ENCODE data around the gene PHLPP1. TPM values are rescaled to one million over a fixed set of nuclear protein-coding genes. Genes with fewer than 3 reads are reported as not detected.
A peak's percentile ranks its signal among the peaks of the same experiment; 100 is the strongest.

Gene PHLPP1
- total RNA-seq, 6 experiments from 2014 or later, result 4.5 to 7.9 (median 5.5) TPM

- H3K4me1 Mint-ChIP-seq (ENCODE audit: low read depth), result peaks cover 31% of the 10 kb centered on the region
- H3K27me3 Mint-ChIP-seq (ENCODE audit: insufficient read depth), result peaks cover 1% of the 10 kb centered on the region; the same call in 1 of the 2 replicates
- peak; percentile 62 for TF ChIP-seq CTCF (IDR thresholded peaks at IDR 0.05)
- H3K4me3 Mint-ChIP-seq, result peak overlapping the region; percentile 54
- DNase-seq, result peak; percentile 24
- peaks cover 16% of the 10 kb centered on the region for H3K36me3 Mint-ChIP-seq (ENCODE audit: low read depth)
- no peak overlapping the region for H3K27ac Mint-ChIP-seq
- peaks cover 16% of the 10 kb centered on the region for H3K9me3 Mint-ChIP-seq
These were observed 213.0 kb downstream of the PHLPP1 start for GRCh38 chr18:62928326-62928725.

GRCh38 chr18:62933261-62933887, 218.0 kb downstream of the PHLPP1 start:
- DNase-seq, result no peak
- Mint-ChIP-seq H3K36me3 (ENCODE audit: low read depth) (peaks cover 16% of the 10 kb centered on the region), H3K9me3 (peaks cover 16% of the 10 kb centered on the region), H3K27ac (no peak overlapping the region; the same call in 1 of the 2 replicates), H3K4me1 (ENCODE audit: low read depth) (peaks cover 32% of the 10 kb centered on the region), H3K4me3 (no peak overlapping the region), H3K27me3 (ENCODE audit: insufficient read depth) (peaks cover 1% of the 10 kb centered on the region; the same call in 1 of the 2 replicates)
- TF ChIP-seq CTCF (IDR thresholded peaks at IDR 0.05), result no peak

GRCh38 chr18:62935994-62936393, 220.7 kb downstream of the PHLPP1 start:
- no peaks in the 10 kb centered on the region for H3K27me3 Mint-ChIP-seq (ENCODE audit: insufficient read depth)
- 0 out of 2 replicates have a peak, but pooled peaks have one; percentile 18 for TF ChIP-seq CTCF (IDR thresholded peaks at IDR 0.05)
- H3K4me3 Mint-ChIP-seq, result no peak overlapping the region
- H3K27ac Mint-ChIP-seq, result no peak overlapping the region
- no peak for DNase-seq
- H3K4me1 Mint-ChIP-seq (ENCODE audit: low read depth), result peaks cover 33% of the 10 kb centered on the region
- peaks cover 16% of the 10 kb centered on the region for H3K36me3 Mint-ChIP-seq (ENCODE audit: low read depth)
- peaks cover 16% of the 10 kb centered on the region for H3K9me3 Mint-ChIP-seq

- H3K27ac Mint-ChIP-seq, result peak overlapping the region; percentile 53; the same call in 1 of the 2 replicates
These were observed 221.7 kb downstream of the PHLPP1 start for GRCh38 chr18:62937065-62937464.

GRCh38 chr18:62938006-62938405, 222.7 kb downstream of the PHLPP1 start:
- H3K27me3 Mint-ChIP-seq (ENCODE audit: insufficient read depth), result no peaks in the 10 kb centered on the region
- H3K9me3 Mint-ChIP-seq, result no peaks in the 10 kb centered on the region
- H3K36me3 Mint-ChIP-seq (ENCODE audit: low read depth), result no peaks in the 10 kb centered on the region
- peak overlapping the region; percentile 42; the same call in 1 of the 2 replicates for H3K4me3 Mint-ChIP-seq
- TF ChIP-seq CTCF (IDR thresholded peaks at IDR 0.05), result no peak
- peak overlapping the region; percentile 53 for H3K27ac Mint-ChIP-seq
- H3K4me1 Mint-ChIP-seq (ENCODE audit: low read depth), result peaks cover 33% of the 10 kb centered on the region
- DNase-seq, result peak; percentile 57

More at GRCh38 chr18:62937065-62937464, 221.7 kb downstream of the PHLPP1 start:
- peaks cover 9% of the 10 kb centered on the region for H3K36me3 Mint-ChIP-seq (ENCODE audit: low read depth)
- H3K9me3 Mint-ChIP-seq, result peaks cover 6% of the 10 kb centered on the region
- DNase-seq, result peak; percentile 28
- H3K4me3 Mint-ChIP-seq, result no peak overlapping the region
- H3K4me1 Mint-ChIP-seq (ENCODE audit: low read depth), result peaks cover 33% of the 10 kb centered on the region
- no peak for TF ChIP-seq CTCF (IDR thresholded peaks at IDR 0.05)
- no peaks in the 10 kb centered on the region for H3K27me3 Mint-ChIP-seq (ENCODE audit: insufficient read depth)
